GM19467 (cell line): ENCODE measurements around the gene RAD51C.
"Not testable (repeated sequence)": the region's sequence is repeated elsewhere in the genome, so short reads cannot be mapped to it uniquely, and the experiment has no call there.

Experiments
- ATAC-seq: cut with Tn5 transposase; IDR thresholded peaks from one replicate; pipeline ENCODE4 v1.9.1; 2021; ENCODE audit warnings: mild to moderate bottlenecking, moderate library complexity; ENCODE audit not compliant: unreplicated experiment

RAD51C gene

GRCh38 chr17:58680038-58680369 lies 12.4 kb upstream of the RAD51C start:
- no peak for ATAC-seq

DNA sequence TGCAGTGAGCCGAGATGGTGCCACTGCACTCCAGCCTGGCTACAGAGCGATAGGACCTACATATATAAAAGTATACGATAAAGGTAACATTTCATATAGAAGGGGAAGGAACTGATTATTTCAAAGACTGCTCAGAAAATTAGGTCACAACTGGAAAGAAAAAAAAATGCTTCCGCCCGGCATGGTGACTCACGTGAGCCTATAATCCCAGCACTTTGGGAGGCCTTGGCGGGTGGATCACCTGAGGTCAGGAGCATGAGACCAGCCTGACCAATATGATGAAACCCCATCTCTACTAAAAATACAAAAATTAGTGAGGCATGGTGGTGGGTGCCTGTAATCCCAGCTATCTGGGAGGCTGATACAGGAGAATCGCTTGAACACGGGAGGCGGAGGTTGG lies 8.4 kb upstream of the RAD51C start:
- no peak for ATAC-seq

GRCh38 chr17:58684462-58684861 lies 7.9 kb upstream of the RAD51C start:
- ATAC-seq = not testable (repeated sequence)

- no peak for ATAC-seq
These were observed 5.4 kb upstream of the RAD51C start for GRCh38 chr17:58686980-58687379.

DNA sequence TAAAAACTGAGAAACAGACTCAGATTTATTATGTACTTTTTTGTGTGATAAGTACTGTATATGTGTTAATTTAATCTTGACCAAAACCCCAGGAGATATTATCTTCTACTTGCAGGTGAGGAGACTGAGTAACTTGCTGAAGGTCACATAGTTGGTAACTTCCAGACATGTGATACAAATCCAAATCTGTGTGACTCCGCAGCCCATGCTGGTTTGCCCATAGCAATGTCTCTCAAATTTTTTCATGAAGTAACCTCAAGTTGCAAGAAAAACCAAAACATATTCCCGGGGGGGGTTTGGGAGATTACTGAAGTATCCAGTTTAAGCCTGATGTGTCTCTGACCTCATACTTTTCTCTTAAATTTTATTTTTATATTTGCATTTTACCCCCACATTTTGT lies 3.9 kb upstream of the RAD51C start:
- ATAC-seq = no peak

DNA sequence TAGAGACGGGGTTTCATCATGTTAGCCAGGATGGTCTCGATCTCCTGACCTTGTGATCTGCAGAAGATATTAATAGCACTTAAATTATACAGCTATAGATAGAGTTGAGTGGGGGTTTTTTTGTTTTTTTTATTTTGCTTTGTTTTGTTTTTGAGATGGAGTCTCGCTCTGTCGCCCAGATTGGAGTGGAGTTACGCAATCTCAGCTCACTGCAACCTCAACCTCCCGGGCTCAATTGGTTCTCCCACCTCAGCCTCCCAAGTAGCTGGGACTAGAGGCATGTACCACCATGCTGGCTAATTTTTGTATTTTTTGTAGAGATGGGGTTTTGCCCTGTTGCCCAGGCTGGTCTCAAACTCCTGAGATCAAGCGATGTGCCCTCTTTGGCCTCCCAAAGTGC lies 2.4 kb upstream of the RAD51C start:
- not testable (repeated sequence) for ATAC-seq

DNA sequence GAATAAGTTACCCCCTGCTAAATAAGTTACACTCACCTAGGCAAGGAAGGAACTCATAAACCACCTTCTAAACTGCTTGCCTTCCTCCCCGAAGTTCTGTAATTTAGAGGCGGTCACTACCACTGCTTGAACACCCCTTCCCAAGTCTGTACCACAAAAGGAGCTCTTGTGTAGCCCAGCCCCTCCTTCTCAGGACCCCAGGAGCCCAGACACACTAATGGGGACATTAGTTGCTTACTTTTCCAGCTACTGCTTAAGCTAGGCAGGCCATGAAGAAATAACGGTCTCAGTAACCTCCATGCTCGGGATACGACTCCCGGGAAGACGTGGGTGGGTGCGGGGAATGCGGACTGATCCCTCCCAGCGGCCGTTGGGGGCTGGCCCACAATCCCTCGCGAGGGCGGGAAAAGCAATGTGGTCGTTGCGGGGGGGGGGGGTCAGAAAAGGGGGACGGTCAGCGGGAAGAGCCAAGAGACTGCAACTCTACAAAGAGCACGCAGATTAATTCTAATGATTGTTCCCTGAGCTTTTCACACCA lies 632 bp upstream of the RAD51C start, which contains the start of gene TEX14:
Gene TEX14 (minus strand): TSS at position 345 of the 538 bp plus-strand sequence. CDS start 40,044 bp downstream, outside the sequence.
- ATAC-seq = no peak

DNA sequence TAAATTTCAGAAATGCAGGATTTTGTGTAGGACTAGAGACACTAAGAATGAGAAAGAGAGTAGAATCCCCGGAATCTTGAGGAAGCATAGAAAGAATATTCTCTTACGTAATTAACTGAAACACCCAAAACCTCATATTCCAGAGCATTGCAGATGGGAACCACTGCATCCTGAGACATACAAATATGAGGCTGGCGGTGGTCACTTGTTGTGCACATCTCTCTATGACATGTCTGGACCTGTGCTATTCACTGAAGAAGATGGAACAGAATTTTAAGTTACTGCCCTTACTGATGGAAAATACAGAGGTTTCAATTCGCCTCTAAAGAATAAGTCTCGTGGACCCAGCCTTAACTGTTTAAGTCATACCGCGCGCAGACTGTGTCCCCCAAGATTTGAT lies 806 bp downstream of the RAD51C start:
- ATAC-seq = no peak

- ATAC-seq = no peak
These were observed 1.3 kb downstream of the RAD51C start for GRCh38 chr17:58693751-58694150.

DNA sequence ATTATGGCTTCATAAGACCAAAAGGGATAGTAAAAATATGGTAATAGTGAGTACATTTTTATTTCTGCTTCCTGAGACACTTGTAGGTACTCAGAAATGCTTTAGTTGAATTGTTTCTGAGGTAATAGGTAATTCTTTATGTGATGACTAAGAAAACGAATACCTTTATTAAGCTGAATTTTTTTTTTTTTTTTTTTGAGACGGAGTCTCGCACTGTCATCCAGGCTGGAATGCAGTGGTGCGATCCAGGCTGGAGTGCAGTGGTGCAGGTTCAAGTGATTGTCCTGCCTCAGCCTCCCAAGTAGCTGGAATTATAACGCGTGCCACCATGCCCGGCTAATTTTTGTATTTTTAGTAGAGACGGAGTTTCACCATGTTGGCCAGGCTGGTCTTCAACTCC lies 1.9 kb downstream of the RAD51C start:
- ATAC-seq = no peak

GRCh38 chr17:58694826-58695225 lies 2.4 kb downstream of the RAD51C start:
- no peak for ATAC-seq

DNA sequence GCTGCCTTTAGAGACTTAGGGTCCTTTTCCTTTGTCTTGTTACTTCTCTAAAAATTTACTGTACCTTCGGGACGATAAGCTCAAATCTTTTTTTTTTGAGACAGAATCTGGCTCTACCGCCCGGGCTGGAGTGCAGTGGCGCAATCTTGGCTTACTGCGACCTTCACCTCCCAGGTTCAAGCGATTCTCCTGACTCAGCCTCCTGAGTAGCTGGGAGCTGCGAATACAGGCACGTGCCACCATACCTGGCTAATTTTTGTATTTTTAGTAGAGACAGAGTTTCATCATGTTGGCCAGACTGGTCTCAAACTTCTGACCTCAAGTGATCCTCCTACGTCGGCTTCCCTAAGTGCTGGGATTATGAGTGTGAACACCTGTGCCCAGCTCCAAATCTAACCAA lies 7.4 kb downstream of the RAD51C start:
- ATAC-seq = no peak

DNA sequence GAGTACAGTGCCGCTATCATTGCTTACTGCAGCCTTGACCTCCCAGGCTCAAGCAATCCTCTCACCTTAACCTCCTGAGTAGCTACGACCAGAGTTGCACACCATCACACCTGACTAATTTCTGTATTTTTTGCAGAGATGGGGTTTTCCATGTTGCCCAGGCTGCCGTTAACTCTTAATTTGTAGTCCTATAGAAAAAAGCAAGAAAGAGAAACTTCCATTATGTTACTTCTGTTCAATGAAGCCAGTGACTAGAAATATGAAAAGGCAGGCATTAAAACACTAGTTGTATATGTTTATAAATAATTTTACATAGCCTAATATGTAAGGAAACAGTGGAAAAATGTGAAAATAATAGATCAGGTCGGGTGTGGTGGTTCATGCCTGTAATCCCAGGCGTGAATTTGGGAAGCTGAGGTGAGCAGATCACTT lies 9.7 kb downstream of the RAD51C start:
- ATAC-seq = no peak

DNA sequence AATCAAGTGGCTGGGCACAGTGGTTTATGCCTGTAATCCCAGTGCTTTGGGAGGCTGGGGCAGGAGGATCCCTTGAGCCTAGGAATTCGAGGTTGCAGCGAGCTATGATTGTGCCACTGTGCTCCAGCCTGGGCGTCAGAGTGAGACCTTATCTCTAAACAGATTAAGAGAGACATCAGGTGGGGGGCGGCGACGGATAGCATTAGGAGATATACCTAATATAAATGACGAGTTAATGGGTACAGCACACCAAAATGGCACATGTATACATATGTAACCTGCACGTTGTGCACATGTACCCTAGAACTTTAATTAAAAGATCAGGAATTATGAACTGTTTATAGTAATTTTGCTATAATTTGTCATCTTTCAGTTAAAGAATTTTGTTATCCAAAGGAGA lies 10.3 kb downstream of the RAD51C start:
- ATAC-seq = no peak

DNA sequence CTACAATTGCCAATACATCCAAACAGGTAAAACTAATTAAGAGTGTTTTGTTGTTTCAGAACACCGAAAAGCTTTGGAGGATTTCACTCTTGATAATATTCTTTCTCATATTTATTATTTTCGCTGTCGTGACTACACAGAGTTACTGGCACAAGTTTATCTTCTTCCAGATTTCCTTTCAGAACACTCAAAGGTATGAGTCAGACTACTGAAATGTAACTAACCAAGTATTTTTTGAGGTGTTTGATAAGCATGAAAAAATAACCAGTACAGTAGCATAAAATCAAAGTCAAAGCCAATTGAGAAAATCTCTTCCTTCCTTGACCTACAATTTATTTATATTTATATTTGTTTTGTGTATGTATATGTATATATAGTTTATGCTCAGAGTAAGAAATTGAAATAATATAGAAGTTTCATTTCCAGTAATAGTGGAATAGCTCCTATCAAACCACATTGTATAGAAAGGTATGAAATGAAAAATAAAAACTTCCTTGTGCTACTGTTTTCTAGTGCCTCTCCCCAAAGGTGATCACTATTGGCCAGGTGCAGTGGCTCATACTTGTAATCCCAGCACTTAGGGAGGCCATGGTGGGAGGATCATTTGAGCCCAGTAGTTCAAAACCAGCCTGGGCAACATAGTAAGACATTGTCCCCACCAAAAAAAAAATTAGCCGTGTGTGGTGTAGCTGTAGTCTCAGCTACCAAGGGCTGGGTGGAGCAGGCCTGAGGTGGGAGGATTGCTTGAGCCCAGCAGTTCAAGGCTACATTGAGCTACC lies 10.9 kb downstream of the RAD51C start:
- ATAC-seq = no peak

DNA sequence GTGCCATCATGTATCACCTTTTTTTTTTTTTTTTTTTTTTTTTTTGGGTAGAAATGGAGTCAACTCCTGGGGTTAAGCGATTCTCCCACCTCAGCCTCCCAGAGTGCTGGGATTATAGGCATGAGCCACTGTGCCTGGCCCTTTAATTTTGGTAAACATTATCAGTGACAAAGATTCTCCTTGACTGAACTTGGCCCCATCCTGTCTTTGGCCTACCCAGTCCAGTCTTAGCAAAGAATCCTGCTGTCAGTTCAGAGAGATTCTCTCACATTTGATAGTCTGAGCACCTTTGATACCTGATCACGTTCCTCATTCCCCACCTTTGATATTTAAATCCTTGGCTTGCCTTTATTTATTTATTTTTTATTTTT lies 11.5 kb downstream of the RAD51C start:
- ATAC-seq = no peak

- ATAC-seq = no peak
These were observed 14.1 kb downstream of the RAD51C start for GRCh38 chr17:58706351-58707140.

DNA sequence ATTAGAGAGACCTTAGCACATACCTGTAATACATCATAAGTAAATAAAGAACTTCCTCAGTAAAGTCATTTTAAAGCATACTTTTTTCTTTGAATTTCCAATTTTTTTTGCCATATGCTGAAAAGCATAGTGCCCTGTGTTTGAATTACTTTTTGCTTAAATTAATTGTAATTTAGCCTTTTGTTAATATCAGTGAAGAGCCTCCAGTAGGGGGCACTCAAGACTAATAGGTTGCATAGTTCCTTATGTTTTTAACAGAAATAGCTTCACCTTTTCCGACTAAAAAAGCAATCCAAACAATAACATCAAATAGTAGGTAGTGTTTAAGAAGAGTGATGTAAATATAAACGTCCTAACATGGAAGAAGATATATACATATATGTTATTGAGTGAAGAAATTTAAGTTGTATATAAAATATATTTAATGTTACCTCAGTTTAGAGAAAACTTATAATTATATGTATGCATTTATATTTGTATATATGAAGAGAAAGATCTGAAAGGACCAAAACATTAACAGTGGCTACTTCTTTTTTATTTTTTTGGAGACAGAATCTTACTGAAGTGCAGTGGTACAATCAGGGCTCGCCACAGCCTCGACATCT lies 18.6 kb downstream of the RAD51C start:
- no peak for ATAC-seq

- no peak for ATAC-seq
These were observed 29.9 kb downstream of the RAD51C start for GRCh38 chr17:58722274-58722673.

DNA sequence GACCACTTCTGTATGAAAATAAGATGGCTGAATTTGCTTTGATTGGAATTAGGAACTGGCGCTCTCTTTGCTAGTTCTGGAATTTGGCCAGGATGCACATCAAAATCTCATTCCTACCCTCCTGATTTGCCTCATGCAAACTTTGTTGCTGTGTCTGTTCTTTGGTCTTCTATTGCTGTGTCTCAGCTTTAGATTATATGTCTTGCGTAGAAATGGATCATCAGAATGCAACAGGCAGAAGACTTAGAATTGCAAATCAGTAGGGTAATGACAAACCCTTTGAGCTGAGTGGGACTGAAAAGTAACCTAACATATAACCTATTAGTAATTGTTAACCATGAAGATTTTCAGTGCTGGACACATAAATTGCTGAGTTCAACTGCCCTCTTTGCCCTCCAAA lies 30.3 kb downstream of the RAD51C start:
- ATAC-seq = no peak

DNA sequence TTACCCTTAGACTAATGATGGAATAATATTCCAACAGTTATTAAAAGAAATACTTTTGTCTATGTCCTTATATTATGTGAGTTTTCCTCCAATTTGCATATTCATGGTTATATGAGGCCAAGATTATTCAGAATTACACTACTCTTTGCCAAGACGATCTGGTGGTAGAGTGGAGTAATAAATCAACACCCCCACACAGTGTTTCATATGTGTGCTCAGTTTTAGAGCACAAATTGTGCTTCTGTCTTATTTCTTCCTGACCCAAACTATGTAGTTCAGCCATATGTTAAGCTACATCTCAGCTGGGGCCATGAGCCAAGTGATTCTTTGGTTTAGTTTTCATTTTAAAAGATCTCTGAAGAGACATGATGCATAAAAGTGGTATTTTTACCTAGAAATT lies 36.4 kb downstream of the RAD51C start:
- ATAC-seq = no peak

DNA sequence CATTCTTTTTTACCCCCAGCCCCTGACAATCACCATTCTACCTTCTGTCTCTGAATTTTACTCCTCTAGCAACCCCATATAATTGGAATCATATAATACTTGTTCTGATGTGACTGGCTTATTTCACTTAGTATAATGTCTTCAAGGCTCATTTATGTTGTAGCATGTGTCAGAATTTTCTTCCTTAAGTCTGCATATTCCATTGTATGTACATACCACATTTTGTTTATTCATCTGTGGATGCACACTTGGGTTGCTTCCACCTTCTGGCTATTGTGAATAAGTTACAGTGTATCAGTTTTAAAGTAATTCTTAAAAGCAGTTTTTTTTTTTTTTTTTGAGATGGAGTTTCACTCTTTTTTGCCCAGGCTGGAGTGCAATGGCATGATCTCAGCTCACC lies 38.5 kb downstream of the RAD51C start:
- ATAC-seq = no peak
